Activated CD8-positive, alpha-beta T cell treated with anti-CD3 and anti-CD28 coated beads for 36 hours (primary cell): Measurements from ENCODE around the gene NPM3. TPM values are rescaled to one million over a fixed set of nuclear protein-coding genes. Genes with fewer than 3 reads are reported as not detected.

ENCODE experiments used
- ATAC-seq: fragments of 200-7000 bp; cut with Tn5 transposase; one replicate; pipeline ENCODE4 v1.10.0; 2021; ENCODE audit warnings: mild to moderate bottlenecking, moderate library complexity
- CTCF ChIA-PET: fragments of 350-600 bp; sonication (Branson Sonifier 250); formaldehyde crosslinking; loops from one replicate; lab custom pipeline; 2021; ENCODE audit warnings: antibody characterized with exemption; lab: Charles Lee
- POLR2A ChIA-PET: fragments of 350-600 bp; sonication (Branson Sonifier 250); formaldehyde crosslinking; loops from one replicate; lab custom pipeline; 2021; ENCODE audit warnings: antibody characterized with exemption; lab: Charles Lee
- DNase-seq: peaks from one replicate; pipeline ENCODE4 v3.0.0-alpha.2; 2020
- H3K27ac Mint-ChIP-seq: one replicate; pipeline ENCODE4 v1.8.0; 2021; ENCODE audit warnings: mild to moderate bottlenecking, mixed read lengths
- H3K27me3 Mint-ChIP-seq: one replicate; pipeline ENCODE4 v1.8.0; 2021; ENCODE audit warnings: mixed read lengths
- H3K36me3 Mint-ChIP-seq: one replicate; pipeline ENCODE4 v1.8.0; 2021; ENCODE audit warnings: low read depth, mixed read lengths
- H3K4me1 Mint-ChIP-seq: one replicate; pipeline ENCODE4 v1.8.0; 2021; ENCODE audit warnings: low read depth, mixed read lengths
- H3K4me3 Mint-ChIP-seq: one replicate; pipeline ENCODE4 v1.8.0; 2021; ENCODE audit warnings: mild to moderate bottlenecking, moderate library complexity, mixed read lengths
- H3K9me3 Mint-ChIP-seq: one replicate; pipeline ENCODE4 v1.8.0; 2021; ENCODE audit warnings: mixed read lengths
- CTCF ChIP-seq: fragments of 200-600 bp; IDR thresholded peaks from one replicate; pipeline ENCODE4 v1.8.0; 2022; ENCODE audit warnings: antibody characterized with exemption, mild to moderate bottlenecking
- intact Hi-C: fragments of 100-400 bp; cut with micrococcal nuclease; formaldehyde crosslinking; loops from one replicate; pipeline ENCODE4 v1.10.0; 2022
- total RNA-seq, 2 experiments: library from RNA; stranded (reverse); gene quantifications; one replicate each; pipeline ENCODE4 v1.2.3, GENCODE V29; 2021

NPM3 gene
- total RNA-seq, 2 experiments from 2014 or later, result 235 to 264 TPM

- Mint-ChIP-seq H3K36me3 (no peaks in the 10 kb centered on the region), H3K27me3 (peaks cover 4% of the 10 kb centered on the region), H3K4me3 (no peak overlapping the region), H3K27ac (no peak overlapping the region), H3K4me1 (no peaks in the 10 kb centered on the region), H3K9me3 (no peaks in the 10 kb centered on the region)
- ATAC-seq (no peak), DNase-seq (no peak)
- ChIA-PET POLR2A (no interaction called here), CTCF (no interaction called here)
- intact Hi-C loops, result no loop called here
- no peak for TF ChIP-seq CTCF
Measured at GRCh38 chr10:101749047-101750016, 33.9 kb downstream of the NPM3 start.

DNA sequence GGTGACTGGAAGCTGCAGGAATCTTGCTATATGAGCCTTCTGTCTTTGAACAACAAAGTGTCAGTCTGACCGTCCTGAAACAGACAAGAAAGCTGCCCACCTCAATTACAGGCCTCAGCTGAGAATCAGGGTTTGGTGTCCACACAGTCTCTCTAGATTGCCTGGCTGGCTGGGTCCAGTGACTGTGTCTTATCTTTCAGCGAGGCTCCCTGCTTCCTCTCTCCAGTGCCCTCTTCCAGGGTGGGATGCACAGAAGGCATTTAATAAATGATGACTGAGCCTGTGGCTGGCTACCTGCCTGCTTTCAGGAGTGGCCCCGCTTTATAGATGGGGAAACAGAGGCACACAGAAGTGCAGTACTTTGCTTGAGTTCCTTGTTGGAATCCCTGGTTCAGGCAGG, 34.8 kb downstream of the NPM3 start:
- CTCF ChIA-PET, result no interaction called here
- Mint-ChIP-seq H3K9me3 (no peaks in the 10 kb centered on the region), H3K36me3 (no peaks in the 10 kb centered on the region), H3K27me3 (peaks cover 3% of the 10 kb centered on the region), H3K4me3 (no peak overlapping the region), H3K4me1 (no peaks in the 10 kb centered on the region), H3K27ac (no peak overlapping the region)
- TF ChIP-seq CTCF, result no peak
- POLR2A ChIA-PET, result no interaction called here
- ATAC-seq (no peak), DNase-seq (no peak)
- intact Hi-C loops, result no loop called here

GRCh38 chr10:101745074-101745696, 38.1 kb downstream of the NPM3 start:
- intact Hi-C loops, result no loop called here
- CTCF ChIA-PET, result interaction anchor here (1.6 kb wide), 1 partner anchor 175 kb away, joined by 4 read pairs; no protein-coding TSS in a partner anchor
- Mint-ChIP-seq H3K4me3 (no peak overlapping the region), H3K9me3 (no peaks in the 10 kb centered on the region), H3K36me3 (no peaks in the 10 kb centered on the region), H3K27me3 (peaks cover 4% of the 10 kb centered on the region), H3K27ac (no peak overlapping the region), H3K4me1 (no peaks in the 10 kb centered on the region)
- POLR2A ChIA-PET, result no interaction called here
- no peak for TF ChIP-seq CTCF
- ATAC-seq, result no peak
- no peak for DNase-seq

GRCh38 chr10:101744267-101744666, 39.0 kb downstream of the NPM3 start:
- no peak for TF ChIP-seq CTCF
- peaks cover 4% of the 10 kb centered on the region for H3K27me3 Mint-ChIP-seq
- H3K9me3 Mint-ChIP-seq, result no peaks in the 10 kb centered on the region
- H3K36me3 Mint-ChIP-seq, result no peaks in the 10 kb centered on the region
- no peak for ATAC-seq
- ChIA-PET CTCF (no interaction called here), POLR2A (interaction anchor here (0.8 kb wide), 1 partner anchor 21 kb away, joined by 3 read pairs; no protein-coding TSS in a partner anchor)
- intact Hi-C loops, result no loop called here
- H3K27ac Mint-ChIP-seq, result no peak overlapping the region
- no peak for DNase-seq
- no peaks in the 10 kb centered on the region for H3K4me1 Mint-ChIP-seq
- H3K4me3 Mint-ChIP-seq, result no peak overlapping the region

DNA sequence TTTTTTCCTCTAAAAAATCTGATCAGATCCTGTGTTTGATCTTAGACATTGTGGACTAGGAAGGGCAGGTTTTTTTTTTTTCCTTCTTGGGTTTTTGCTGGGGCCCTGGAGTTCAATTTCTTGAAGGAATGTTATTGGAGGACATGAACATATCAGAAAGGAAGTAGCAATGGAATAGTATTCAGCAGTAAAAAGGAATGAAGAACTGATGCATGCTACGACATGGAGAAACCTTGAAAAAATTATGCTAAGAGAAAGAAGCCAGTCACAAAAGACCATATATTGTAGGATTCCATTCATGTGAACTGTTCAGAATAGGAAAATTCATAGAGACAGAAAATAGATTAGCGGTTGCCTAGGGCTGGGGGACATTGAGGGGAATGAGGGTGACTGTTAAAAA, 41.3 kb downstream of the NPM3 start:
- ChIA-PET CTCF (no interaction called here), POLR2A (no interaction called here)
- H3K27ac Mint-ChIP-seq, result no peak overlapping the region
- intact Hi-C loops, result no loop called here
- no peaks in the 10 kb centered on the region for H3K4me1 Mint-ChIP-seq
- H3K4me3 Mint-ChIP-seq, result no peak overlapping the region
- H3K9me3 Mint-ChIP-seq, result no peaks in the 10 kb centered on the region
- peaks cover 4% of the 10 kb centered on the region for H3K27me3 Mint-ChIP-seq
- no peak for ATAC-seq
- no peak for TF ChIP-seq CTCF
- no peaks in the 10 kb centered on the region for H3K36me3 Mint-ChIP-seq
- DNase-seq, result no peak
